Epithelial cell of prostate (primary cell): ENCODE measurements around the gene SLC25A27.
A peak's percentile ranks its signal among the peaks of the same experiment; 100 is the strongest.

Experiments
- DNase-seq: peaks from one replicate; pipeline ENCODE4 v3.0.0-alpha.2; 2011; ENCODE audit warnings: low read depth, low spot score
- H3K27ac ChIP-seq: fragments of 450-650 bp; 2 replicates; pipeline ENCODE4 v1.5.1; 2017; ENCODE audit warnings: mild to moderate bottlenecking

Gene SLC25A27

DNA sequence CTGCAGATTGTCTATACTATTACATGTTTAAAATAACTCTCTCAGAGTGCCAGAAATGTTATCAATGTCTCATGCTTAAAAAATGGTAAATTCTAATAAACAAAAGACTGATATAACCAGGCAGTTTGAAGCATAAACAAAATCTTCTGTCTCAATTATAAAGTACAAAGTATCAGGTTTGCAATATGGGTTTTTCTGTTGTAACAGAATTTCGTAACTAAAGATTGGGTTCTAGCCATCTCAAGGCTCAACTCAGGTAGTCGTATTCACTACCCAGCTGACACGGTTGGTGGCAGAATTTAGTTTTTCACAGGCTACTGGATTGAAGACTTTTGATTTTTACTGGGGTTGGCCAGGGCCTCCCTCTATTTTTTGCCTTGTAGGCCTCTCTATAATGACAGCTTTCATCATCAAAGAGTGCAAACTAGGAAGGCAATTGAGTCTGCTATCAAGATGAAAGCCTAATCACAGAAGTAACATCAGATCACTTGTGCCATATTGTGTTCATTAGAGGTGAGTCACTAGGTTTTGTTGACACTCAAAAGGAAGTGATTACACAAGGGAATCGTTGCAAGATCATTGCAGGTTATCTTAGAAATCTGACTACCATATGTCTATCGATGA, 3.8 kb upstream of the SLC25A27 start:
- peak; percentile 39 for DNase-seq
- peak overlapping the region; percentile 48 for H3K27ac ChIP-seq

DNA sequence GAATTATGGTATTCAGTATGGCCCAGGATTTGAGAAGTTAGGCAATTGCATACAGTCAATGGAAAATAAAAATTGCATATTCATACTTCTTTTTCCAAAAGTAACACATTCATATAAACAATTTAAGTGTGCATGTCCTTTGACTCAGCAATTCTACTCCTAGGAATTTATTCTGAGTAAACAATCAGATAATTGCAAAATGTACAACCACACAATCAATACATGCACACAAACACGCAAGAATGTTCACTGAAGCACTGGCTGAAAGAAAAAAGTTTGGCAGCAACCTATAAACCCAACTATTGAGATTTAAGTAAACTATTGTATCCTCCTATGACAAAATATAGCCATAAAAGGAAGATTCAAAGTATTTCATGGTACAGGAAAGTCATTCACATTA, 1.8 kb upstream of the SLC25A27 start:
- DNase-seq, result no peak
- peak overlapping the region; percentile 33 for H3K27ac ChIP-seq

DNA sequence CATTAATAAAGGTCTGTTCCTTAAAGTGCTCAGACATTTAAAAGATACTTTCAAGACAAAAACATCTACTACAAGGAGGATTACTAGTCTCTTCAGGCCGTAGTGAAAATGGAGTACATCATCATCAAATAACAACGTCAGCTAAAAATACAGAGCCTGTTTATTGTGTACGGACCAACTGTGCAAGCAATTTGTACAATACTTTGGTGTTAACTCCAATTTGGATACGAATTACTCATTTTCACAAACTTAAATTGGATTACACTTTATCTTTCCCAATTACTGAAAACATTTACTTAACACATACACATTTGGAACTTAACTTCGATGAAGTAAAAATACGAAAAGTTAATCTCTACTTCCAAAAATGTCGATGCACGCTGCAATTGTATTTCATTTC, 959 bp upstream of the SLC25A27 start:
- H3K27ac ChIP-seq, result peak overlapping the region; percentile 33
- DNase-seq, result no peak

DNA sequence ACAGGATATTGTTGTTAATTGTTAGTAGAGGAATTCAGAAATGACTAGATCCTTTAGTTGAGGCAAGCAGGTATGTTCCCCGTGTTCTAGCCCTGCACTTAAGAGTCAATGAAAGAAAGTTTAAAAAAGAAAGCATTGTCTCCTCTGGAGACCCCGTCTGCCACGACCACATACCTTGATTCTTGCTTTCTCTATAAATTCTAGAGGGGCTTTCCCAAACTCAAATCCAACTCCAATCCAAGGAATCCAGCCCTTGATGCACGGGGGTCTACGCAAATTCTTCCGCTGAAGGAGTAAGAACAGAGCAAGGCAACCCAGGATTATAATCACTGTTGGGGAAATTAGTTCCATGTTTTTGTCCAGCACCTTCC, 558 bp upstream of the SLC25A27 start:
- peak overlapping the region; percentile 33 for H3K27ac ChIP-seq

GRCh38 chr6:46653439-46654195, 842 bp downstream of the SLC25A27 start:
- H3K27ac ChIP-seq, result no peak overlapping the region

More for the DNA sequence above, 558 bp upstream of the SLC25A27 start:
- no peak for DNase-seq

GRCh38 chr6:46655803-46656202, 3.0 kb downstream of the SLC25A27 start:
- no peak overlapping the region for H3K27ac ChIP-seq
- no peak for DNase-seq

More at GRCh38 chr6:46653439-46654195, 842 bp downstream of the SLC25A27 start:
- no peak for DNase-seq

- no peak overlapping the region for H3K27ac ChIP-seq
- DNase-seq, result no peak
Observed at GRCh38 chr6:46657642-46658041, 4.9 kb downstream of the SLC25A27 start.

GRCh38 chr6:46661483-46661882, 8.7 kb downstream of the SLC25A27 start:
- DNase-seq, result no peak
- no peak overlapping the region for H3K27ac ChIP-seq

DNA sequence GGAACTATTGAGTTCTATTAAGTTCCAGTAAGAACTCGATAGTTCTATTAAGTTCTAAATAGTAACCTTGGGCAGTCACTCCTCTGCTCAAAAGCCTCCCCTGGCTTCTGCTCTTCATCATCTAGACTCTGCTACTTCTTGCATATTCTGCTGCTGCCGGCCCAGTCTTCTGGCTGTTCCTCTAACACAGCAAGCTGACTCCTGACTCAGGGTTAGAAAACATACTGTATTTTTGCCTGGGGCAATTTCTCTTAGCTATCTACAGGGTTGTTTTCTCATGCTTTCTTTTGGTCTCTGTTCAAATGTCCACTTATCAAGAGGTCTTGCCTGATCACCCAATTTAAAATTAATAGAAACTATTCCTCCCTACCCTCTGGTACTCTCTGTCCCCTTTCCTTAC, 14.6 kb downstream of the SLC25A27 start:
- no peak for DNase-seq
- no peak overlapping the region for H3K27ac ChIP-seq

DNA sequence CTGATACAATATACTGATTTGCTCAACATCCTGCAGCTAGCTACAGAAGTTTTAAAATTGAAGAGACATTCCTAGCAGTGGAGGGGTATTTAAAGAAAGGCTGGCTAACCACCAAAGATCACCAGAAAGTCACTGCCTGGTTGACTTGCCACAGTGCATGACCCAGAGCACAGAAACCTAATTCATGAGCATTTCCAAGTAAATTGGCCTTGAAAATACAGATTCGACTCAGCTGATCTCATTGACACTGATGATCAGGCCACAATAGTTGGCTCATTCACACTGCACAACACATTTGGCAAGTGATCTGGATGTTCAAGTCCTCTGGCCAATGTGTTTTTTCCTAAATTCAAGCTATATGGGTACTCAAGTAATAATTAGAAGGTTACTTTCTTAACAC, 21.6 kb downstream of the SLC25A27 start:
- DNase-seq, result no peak
- no peak overlapping the region for H3K27ac ChIP-seq

- no peak for DNase-seq
- no peak overlapping the region for H3K27ac ChIP-seq
Observed at GRCh38 chr6:46676604-46677313, 24.0 kb downstream of the SLC25A27 start.

- DNase-seq, result no peak
- H3K27ac ChIP-seq, result no peak overlapping the region
Observed at GRCh38 chr6:46677314-46677654, 24.5 kb downstream of the SLC25A27 start.

DNA sequence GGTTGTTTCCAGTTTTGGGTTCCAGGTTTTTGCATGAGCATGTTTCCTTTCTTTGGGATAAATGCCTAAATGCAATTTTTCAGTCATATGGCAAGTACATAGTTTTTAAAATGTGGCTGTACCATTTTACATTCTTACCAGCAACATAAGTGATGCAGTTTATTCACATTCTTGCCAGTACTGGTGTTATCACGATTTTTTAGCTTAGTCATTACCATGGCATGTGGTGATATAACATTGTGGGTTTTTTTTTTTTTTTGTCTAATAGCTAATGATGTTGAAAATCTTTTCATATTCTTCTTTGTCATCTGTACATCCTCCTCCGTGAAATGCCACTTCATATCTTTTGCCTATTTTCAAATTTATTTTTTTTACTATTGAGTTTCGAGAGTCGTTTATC, 32.0 kb downstream of the SLC25A27 start:
- no peak overlapping the region for H3K27ac ChIP-seq
- no peak for DNase-seq

DNA sequence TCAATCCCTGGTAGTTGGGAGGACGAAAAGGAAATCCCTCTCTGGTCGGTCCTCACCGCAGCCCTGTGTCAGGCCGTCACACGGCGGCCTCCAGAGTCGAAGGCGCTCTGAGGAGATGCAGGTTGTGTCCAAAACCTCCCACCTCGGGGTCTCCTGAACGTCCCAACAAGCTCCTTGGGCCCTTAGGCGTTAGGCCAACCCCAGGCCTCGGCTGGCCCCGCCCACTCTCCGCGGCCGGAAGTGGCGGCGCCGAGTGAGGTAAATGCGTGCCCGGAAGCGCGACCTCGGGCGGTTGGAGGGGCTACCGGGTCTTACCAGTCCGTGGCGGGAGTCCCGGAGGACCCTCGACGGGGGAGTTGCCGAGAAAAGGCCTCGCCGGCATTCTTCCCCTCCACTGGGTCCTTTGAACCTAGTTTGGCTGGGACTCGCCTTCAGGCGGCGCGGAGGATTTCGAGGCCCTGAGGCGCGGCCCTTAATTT, 34.9 kb downstream of the SLC25A27 start, which contains the start of gene TDRD6:
Gene TDRD6, plus strand, starts transcription at position 267 of the 479 bp plus-strand sequence. CDS start 244 bp downstream, outside the sequence.
- H3K27ac ChIP-seq, result no peak within 1 kb of the TSS
- no peak for DNase-seq

GRCh38 chr6:46688117-46688965, 35.6 kb downstream of the SLC25A27 start:
- DNase-seq, result no peak
- H3K27ac ChIP-seq, result no peak overlapping the region

- no peak overlapping the region for H3K27ac ChIP-seq
Observed at GRCh38 chr6:46688966-46689335, 36.2 kb downstream of the SLC25A27 start.

DNA sequence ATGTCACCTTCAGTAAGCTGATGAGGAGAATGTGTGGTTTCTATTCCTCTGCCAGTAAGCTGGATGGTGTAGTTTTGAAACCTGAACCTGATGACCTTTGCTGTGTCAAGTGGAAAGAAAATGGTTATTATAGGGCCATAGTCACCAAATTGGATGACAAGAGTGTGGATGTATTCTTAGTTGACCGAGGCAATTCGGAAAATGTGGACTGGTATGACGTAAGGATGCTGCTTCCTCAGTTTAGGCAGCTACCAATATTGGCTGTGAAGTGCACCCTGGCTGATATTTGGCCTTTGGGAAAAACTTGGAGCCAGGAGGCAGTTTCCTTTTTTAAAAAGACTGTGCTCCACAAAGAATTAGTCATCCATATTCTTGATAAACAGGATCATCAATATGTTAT, 36.9 kb downstream of the SLC25A27 start:
- no peak overlapping the region for H3K27ac ChIP-seq

More at GRCh38 chr6:46688966-46689335, 36.2 kb downstream of the SLC25A27 start:
- no peak for DNase-seq

DNA sequence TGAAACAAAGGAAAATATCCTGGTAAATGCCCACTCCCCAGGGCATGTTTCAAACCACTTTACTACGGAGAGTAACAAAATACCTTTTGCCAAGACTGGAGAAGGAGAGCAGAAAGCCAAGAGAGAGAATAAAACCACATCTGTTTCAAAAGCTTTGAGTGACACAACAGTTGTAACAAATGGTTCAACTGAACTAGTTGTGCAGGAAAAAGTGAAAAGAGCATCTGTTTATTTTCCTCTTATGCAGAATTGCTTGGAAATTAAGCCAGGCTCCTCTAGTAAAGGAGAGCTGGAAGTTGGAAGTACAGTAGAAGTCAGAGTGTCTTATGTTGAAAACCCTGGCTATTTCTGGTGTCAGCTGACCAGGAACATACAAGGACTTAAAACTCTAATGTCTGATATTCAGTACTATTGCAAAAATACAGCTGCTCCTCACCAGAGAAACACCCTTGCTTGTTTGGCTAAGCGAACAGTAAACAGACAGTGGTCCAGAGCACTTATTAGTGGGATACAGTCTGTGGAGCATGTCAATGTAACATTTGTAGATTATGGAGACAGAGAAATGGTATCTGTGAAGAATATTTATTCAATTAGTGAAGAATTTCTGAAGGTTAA, 37.5 kb downstream of the SLC25A27 start:
- H3K27ac ChIP-seq, result no peak overlapping the region
- DNase-seq, result no peak

More for the DNA sequence above, 36.9 kb downstream of the SLC25A27 start:
- DNase-seq, result no peak

- H3K27ac ChIP-seq, result no peak overlapping the region
- DNase-seq, result no peak
Observed at GRCh38 chr6:46690911-46691451, 38.2 kb downstream of the SLC25A27 start.
